H1 (cell line): Measurements from ENCODE around the gene CSGALNACT2. TPM values are rescaled to one million over a fixed set of nuclear protein-coding genes. Genes with fewer than 3 reads are reported as not detected.

Experiments
- CHD7 ChIP-seq: fragments of 300-600 bp; sonication (generic); IDR thresholded peaks from 2 replicates; pipeline ENCODE4 v1.7.1; 2012; ENCODE audit warnings: low read length, moderate library complexity, mild to moderate bottlenecking, inconsistent platforms; ENCODE audit not compliant: insufficient replicate concordance
- MAFK ChIP-seq: IDR thresholded peaks from 2 replicates; pipeline ENCODE4 v1.6.1; 2012; ENCODE audit warnings: low read depth, mild to moderate bottlenecking, improper control_type of control experiment, low read length
- PHF8 ChIP-seq: fragments of 200-600 bp; sonication (generic); conservative IDR thresholded peaks from 2 replicates; pipeline ENCODE4 v1.7.1; 2012; ENCODE audit warnings: low read depth, mild to moderate bottlenecking, inconsistent platforms, low read length, moderate library complexity
- RFX5 ChIP-seq: IDR thresholded peaks from 2 replicates; pipeline ENCODE4 v1.6.1; 2011; ENCODE audit warnings: low read depth, low read length, improper control_type of control experiment, borderline replicate concordance
- SAP30 ChIP-seq: fragments of 300-600 bp; sonication (generic); IDR thresholded peaks from 2 replicates; pipeline ENCODE4 v1.7.1; 2012; ENCODE audit warnings: low read length, moderate library complexity, mild to moderate bottlenecking, inconsistent platforms; ENCODE audit not compliant: insufficient read depth, insufficient replicate concordance
- SIX5 ChIP-seq: IDR thresholded peaks from 2 replicates; pipeline ENCODE4 v1.6.1; 2011; ENCODE audit warnings: mild to moderate bottlenecking, low read depth, low read length
- polyA plus RNA-seq, 7 experiments: library from polyadenylated mRNA; depleted of rRNA in 3 of 7; stranded (reverse) in 5 of 7; unstranded in 2 of 7; fragments of >200 nt in 5 of 7; fragments of 200-250 nt in 2 of 7; gene quantifications; 1 replicate in 5 of 7; 2 replicates in 1 of 7; 4 replicates in 1 of 7; pipeline versions ENCODE4 v1.2.1 to v1.2.3, GENCODE V29; 2011 to 2013; ENCODE audit warnings: missing spikeins in 2 of 7, mixed read lengths in 2 of 7
- total RNA-seq: library from RNA; stranded (reverse); fragmentation: NEBNext Ultra II Directional; extraction: Animal tissue kit (Norgen Biotek cat#: 25700); gene quantifications from 2 replicates; pipeline ENCODE4 v1.2.1, GENCODE V29; 2021

Gene CSGALNACT2
- total and polyA plus RNA-seq, 2 of the 8 experiments (the other 6 are each of a cell fraction or from before 2014, with no cell fraction given): 2.6 to 5.3 TPM

- no peak for TF ChIP-seq CHD7
- no peak for TF ChIP-seq PHF8
- no peak for TF ChIP-seq SAP30
- TF ChIP-seq SIX5: no peak
- no peak for TF ChIP-seq RFX5
- TF ChIP-seq MAFK: no peak
These were observed 46.4 kb upstream of the CSGALNACT2 start (continued) for GRCh38 chr10:43091846-43092245.
